ENCODE measurements around the gene BRD3.

Gene BRD3

DNA sequence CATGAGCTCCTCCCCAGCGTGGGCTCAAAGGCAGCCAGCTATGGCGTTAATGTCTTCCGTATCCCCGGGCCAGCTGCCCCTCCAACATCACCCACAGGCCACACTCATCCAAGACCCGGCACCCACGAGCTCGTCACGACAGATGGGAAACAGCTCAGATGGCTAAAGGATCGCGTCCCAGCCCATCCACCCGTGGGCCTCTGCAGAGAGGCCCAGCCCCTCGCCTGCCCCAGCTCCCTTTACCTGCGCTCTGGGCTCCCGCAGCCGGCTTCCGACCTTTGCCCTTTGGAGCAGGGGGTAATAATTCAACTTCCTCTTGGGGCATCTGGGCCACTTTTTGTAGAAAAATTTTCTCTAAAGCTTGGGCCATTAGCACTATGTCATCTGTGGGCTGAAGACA, 16.5 kb downstream of the BRD3 start:
- Histone ChIP-seq H3K4me3 (ENCODE audit: low read depth in 1 of 2, low read length in 2 of 2) (no peak overlapping the region), H3K27me3 (ENCODE audit: low read depth, low read length) (no peaks in the 10 kb centered on the region), H3K27ac (ENCODE audit: low read length) (no peak overlapping the region), H3K36me3 (ENCODE audit: control insufficient read depth in 1 of 2, insufficient read depth in 2 of 2, low read length in 2 of 2) (peaks cover 27 to 65% of the 10 kb centered on the region in 2 donors), H3K9me3 (ENCODE audit: control insufficient read depth in 1 of 2, low read length in 2 of 2) (no peaks in the 10 kb centered on the region), H3K4me1 (ENCODE audit: control insufficient read depth in 1 of 2, insufficient read depth in 2 of 2, low read length in 2 of 2) (peaks cover 10 to 15% of the 10 kb centered on the region in 2 donors)

DNA sequence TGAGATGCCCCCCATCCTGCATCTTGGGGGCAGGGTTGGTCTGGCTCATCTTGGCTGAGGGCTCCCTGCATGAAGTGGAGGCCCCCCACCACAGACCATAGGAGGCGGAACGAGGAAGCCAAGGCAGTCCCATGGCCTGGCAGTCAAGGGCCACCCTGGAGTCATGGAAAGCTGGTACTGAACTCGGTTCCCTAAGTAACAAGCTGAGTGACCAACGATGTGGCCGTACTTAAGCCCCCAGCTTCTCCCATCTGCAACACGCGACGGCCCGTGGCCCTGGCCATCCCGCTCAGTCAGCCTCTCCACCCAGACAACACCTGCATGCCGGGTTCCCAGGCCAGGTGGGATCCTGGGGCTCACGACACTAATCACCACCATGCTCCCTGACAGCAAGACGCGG, 17.1 kb downstream of the BRD3 start:
- Histone ChIP-seq H3K4me1 (ENCODE audit: control insufficient read depth in 1 of 2, insufficient read depth in 2 of 2, low read length in 2 of 2) (peaks cover 4 to 9% of the 10 kb centered on the region in 2 donors), H3K9me3 (ENCODE audit: control insufficient read depth in 1 of 2, low read length in 2 of 2) (no peaks in the 10 kb centered on the region), H3K27ac (ENCODE audit: low read length) (no peak overlapping the region), H3K36me3 (ENCODE audit: control insufficient read depth in 1 of 2, insufficient read depth in 2 of 2, low read length in 2 of 2) (peaks cover 27 to 70% of the 10 kb centered on the region in 2 donors), H3K4me3 (ENCODE audit: low read depth in 1 of 2, low read length in 2 of 2) (no peak overlapping the region), H3K27me3 (ENCODE audit: low read depth, low read length) (no peaks in the 10 kb centered on the region)

DNA sequence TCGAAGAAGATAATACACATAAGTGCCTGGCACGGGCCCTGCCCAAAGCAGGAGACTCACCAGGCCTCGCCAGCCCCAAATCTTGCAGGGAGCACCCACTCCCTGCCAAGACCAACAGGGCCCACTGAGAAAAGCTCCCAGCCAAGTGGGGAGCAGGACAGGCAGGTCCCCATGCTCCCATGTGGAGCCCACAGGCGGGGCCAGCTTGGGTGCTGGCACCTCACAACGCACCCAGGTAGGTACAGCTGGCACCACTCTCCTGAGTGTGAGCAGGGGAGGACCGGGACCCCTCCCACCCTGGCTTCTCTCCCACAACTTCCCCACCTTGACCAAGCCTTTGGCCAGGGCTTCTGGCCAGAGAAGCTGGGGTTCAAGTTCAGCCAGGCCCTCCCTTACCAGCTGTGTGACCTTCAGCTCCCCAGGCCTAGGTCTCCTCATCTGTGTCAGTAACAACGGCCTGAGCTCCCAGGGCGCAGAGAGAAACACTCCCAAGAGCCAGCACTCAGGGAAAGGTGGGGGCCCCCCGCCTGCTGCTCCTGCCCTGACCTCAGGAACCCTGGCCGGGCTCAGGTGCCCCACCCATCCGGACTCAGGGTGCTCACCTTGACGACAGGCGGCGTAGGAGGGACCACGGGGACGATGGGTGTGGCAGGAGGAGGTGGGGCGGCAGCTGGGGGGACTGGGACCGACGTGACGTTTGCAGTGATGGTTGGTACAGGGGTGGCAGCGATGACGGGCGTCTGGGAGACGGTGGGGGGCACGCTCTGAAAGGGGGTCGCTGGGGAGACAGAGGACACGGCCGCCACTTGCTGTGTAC, 17.8 kb downstream of the BRD3 start:
- H3K27me3 ChIP-seq (ENCODE audit: low read depth, low read length): no peaks in the 10 kb centered on the region
- peaks cover 0 to 2% of the 10 kb centered on the region in 2 donors for H3K4me1 ChIP-seq (ENCODE audit: control insufficient read depth in 1 of 2, insufficient read depth in 2 of 2, low read length in 2 of 2)
- H3K4me3 ChIP-seq (ENCODE audit: low read depth in 1 of 2, low read length in 2 of 2): no peak overlapping the region
- H3K36me3 ChIP-seq (ENCODE audit: control insufficient read depth in 1 of 2, insufficient read depth in 2 of 2, low read length in 2 of 2): peaks cover 27 to 78% of the 10 kb centered on the region in 2 donors
- H3K27ac ChIP-seq (ENCODE audit: low read length): no peak overlapping the region
- H3K9me3 ChIP-seq (ENCODE audit: control insufficient read depth in 1 of 2, low read length in 2 of 2): no peaks in the 10 kb centered on the region

DNA sequence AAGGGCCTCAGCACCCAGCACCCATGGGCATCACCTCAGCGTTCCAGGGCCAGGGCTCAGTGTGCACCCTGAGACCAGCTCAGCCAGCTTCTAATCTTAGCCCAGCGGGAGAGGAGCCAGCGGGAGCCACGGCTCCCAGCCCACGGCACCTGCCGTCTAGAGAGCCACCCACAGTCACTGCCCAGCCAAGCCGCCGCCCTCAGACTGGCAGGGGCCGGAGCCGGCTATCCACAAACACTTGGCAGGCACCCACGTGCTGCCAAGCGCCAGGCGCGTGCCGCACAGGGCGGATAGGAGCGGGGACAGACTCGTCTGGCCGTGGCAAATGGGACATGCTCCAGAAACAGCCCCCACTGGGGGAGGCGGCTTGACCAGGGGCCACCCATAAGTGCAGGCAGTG, 18.6 kb downstream of the BRD3 start:
- Histone ChIP-seq H3K9me3 (ENCODE audit: control insufficient read depth in 1 of 2, low read length in 2 of 2) (no peaks in the 10 kb centered on the region), H3K27me3 (ENCODE audit: low read depth, low read length) (no peaks in the 10 kb centered on the region), H3K36me3 (ENCODE audit: control insufficient read depth in 1 of 2, insufficient read depth in 2 of 2, low read length in 2 of 2) (peaks cover 35 to 85% of the 10 kb centered on the region in 2 donors), H3K4me1 (ENCODE audit: control insufficient read depth in 1 of 2, insufficient read depth in 2 of 2, low read length in 2 of 2) (no peaks in the 10 kb centered on the region), H3K4me3 (ENCODE audit: low read depth in 1 of 2, low read length in 2 of 2) (no peak overlapping the region), H3K27ac (ENCODE audit: low read length) (no peak overlapping the region)

DNA sequence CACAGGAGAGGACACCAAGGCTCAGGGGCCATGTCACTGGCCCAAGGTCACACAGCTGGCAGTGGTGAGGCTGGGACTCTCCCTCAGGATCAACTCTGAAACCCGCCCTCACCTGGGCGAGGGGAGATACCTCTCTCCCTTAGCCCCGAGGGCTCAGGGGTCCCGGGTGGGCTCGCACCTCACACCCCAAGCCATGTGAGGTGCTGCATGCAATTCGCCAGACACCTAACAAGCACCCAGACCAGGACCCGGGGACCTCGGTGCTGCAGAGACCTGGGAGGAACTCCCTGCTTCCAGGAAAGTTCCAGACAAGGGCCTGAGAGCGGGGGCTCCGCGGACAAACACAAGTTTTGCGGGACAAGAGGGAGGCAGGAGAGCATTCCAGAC, 19.3 kb downstream of the BRD3 start:
- Histone ChIP-seq H3K4me1 (ENCODE audit: control insufficient read depth in 1 of 2, insufficient read depth in 2 of 2, low read length in 2 of 2) (no peaks in the 10 kb centered on the region), H3K9me3 (ENCODE audit: control insufficient read depth in 1 of 2, low read length in 2 of 2) (no peaks in the 10 kb centered on the region), H3K27ac (ENCODE audit: low read length) (no peak overlapping the region), H3K27me3 (ENCODE audit: low read depth, low read length) (no peaks in the 10 kb centered on the region), H3K36me3 (ENCODE audit: control insufficient read depth in 1 of 2, insufficient read depth in 2 of 2, low read length in 2 of 2) (peaks cover 35 to 92% of the 10 kb centered on the region in 2 donors), H3K4me3 (ENCODE audit: low read depth in 1 of 2, low read length in 2 of 2) (no peak overlapping the region)

DNA sequence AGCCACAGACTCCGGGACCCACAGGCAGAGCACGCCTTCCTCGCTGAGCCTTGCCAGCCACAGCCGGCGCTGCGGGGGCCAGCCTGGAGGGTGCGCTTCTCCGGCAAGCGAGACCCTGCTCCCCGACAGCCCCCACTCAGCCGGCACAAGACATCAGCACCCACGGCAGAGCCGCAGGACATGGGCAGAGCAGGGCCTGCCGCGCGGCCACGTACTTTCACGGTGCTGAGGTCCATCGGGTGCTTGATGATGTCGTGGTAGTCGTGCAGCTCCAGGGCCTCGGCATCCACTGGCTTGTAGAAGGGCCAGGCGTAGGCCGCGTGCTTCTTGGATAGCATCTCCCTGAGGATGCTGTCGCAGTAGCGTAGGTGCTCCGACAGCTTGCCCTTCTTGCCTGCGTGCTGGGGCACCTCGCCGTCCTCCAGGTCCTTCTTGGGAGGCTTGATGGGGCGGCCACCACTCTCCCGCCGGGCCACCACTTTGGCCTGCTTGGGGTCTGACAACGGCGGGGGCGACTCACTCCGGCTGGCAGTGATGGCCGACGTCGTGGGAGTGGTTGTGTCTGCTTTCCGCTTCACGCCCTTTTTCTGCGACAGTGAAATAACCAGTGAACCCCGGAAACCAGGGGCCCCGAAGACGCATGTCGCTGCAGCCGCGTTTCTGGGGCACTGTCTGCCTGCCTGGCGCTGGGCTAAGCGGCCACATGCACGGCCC, 19.8 kb downstream of the BRD3 start:
- Histone ChIP-seq H3K4me3 (ENCODE audit: low read depth in 1 of 2, low read length in 2 of 2) (no peak overlapping the region), H3K9me3 (ENCODE audit: control insufficient read depth in 1 of 2, low read length in 2 of 2) (no peaks in the 10 kb centered on the region), H3K27ac (ENCODE audit: low read length) (no peak overlapping the region), H3K4me1 (ENCODE audit: control insufficient read depth in 1 of 2, insufficient read depth in 2 of 2, low read length in 2 of 2) (no peaks in the 10 kb centered on the region), H3K36me3 (ENCODE audit: control insufficient read depth in 1 of 2, insufficient read depth in 2 of 2, low read length in 2 of 2) (peaks cover 35 to 90% of the 10 kb centered on the region in 2 donors), H3K27me3 (ENCODE audit: low read depth, low read length) (no peaks in the 10 kb centered on the region)

DNA sequence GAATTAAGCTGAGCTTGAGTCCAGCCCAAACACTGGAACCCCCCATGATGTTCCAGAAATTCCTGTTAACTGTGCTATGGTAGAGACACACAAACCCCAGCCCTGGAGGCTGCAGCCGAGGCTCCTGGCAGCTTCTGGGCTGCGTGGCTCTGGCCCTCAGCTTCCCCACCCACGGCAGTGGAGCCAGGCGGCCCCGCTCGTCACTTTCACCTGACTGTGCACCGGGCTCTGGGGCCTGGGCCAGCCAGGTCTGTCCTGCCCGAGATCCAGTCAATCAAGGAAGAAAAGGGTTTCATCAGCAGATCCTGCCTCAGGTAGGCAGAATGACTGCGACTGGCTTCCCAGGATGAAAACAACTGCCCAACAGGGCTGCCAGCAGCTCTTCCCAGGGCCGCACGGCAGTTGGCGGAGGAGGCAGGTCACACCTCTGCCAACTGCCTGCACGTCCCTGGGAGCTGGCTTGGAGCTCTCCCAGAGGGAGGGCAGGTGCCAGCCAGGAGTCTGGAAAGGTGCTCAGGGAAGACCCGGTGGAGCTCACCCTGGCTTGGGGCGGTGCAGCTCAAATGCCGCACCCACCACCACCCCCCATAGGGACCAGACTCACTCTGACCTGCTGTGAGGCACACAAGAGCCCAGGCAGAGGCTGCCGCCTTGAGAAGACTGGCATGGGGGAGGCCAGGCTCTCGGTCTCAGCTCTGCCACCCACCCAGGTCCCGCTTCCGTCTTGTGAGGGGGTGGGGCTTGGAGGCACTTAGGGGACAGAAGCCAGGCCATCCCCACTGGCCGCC, 20.7 kb downstream of the BRD3 start:
- no peaks in the 10 kb centered on the region for H3K27me3 ChIP-seq (ENCODE audit: low read depth, low read length)
- no peak overlapping the region for H3K4me3 ChIP-seq (ENCODE audit: low read depth in 1 of 2, low read length in 2 of 2)
- no peaks in the 10 kb centered on the region for H3K4me1 ChIP-seq (ENCODE audit: control insufficient read depth in 1 of 2, insufficient read depth in 2 of 2, low read length in 2 of 2)
- peaks cover 28 to 81% of the 10 kb centered on the region in 2 donors for H3K36me3 ChIP-seq (ENCODE audit: control insufficient read depth in 1 of 2, insufficient read depth in 2 of 2, low read length in 2 of 2)
- no peak overlapping the region for H3K27ac ChIP-seq (ENCODE audit: low read length)
- no peaks in the 10 kb centered on the region for H3K9me3 ChIP-seq (ENCODE audit: control insufficient read depth in 1 of 2, low read length in 2 of 2)

DNA sequence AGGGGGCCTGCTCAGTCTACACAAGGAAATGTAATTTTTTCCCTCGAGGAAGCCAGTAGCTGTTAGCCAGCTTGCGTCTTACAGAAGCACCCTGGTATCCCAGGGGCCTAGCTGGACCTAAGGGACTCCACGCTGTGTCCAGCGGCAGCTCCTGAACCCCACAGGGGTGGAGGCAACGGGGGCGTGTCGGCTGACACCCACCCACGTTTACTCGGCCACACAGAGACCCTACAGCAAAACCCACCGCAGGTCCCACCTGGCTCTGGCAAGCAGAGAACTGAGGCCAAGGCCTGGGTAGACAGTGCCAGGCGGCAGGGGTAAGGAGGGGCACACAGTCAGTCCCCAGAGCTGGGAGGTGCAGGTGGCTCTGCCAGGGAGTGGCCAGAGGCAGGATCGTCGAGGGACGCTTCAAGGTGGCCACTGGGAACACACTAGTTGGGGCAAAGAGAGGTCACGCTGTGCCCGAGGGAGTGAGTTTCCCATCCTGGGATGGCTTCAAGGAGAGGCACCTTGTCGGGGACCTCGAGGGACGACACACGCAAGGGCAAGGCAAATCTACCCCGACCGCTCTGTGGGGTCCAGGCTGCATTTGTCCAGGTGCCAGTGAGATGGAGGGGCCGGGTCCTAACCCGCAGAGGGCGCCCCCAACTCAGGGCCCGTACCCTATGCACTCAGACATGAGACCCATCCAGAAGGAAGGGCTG, 21.8 kb downstream of the BRD3 start:
- Histone ChIP-seq H3K27ac (ENCODE audit: low read length) (no peak overlapping the region), H3K36me3 (ENCODE audit: control insufficient read depth in 1 of 2, insufficient read depth in 2 of 2, low read length in 2 of 2) (peaks cover 22 to 82% of the 10 kb centered on the region in 2 donors), H3K27me3 (ENCODE audit: low read depth, low read length) (no peaks in the 10 kb centered on the region), H3K4me1 (ENCODE audit: control insufficient read depth in 1 of 2, insufficient read depth in 2 of 2, low read length in 2 of 2) (peaks cover 0 to 5% of the 10 kb centered on the region in 2 donors), H3K9me3 (ENCODE audit: control insufficient read depth in 1 of 2, low read length in 2 of 2) (no peaks in the 10 kb centered on the region), H3K4me3 (ENCODE audit: low read depth in 1 of 2, low read length in 2 of 2) (no peak overlapping the region)

DNA sequence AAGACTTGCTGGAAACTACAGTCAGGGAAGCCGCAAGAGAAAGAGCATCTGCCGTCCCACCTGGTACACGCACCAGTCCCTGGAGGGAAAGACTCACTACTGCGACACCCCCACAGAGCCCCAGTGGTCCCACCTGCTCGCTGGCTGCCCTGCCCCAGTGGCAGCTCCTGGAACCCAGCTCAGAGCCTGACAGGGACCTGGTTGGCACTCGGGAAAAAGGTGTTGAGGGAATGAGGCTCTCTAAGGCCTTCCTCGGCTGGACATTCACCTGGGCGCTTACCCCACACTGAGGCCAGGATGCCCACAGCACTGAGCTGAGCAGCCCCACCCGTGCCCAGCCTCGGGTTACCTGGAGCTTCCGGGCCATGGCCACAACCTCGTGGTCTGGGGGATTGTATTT, 22.9 kb downstream of the BRD3 start:
- Histone ChIP-seq H3K27ac (ENCODE audit: low read length) (no peak overlapping the region), H3K4me1 (ENCODE audit: control insufficient read depth in 1 of 2, insufficient read depth in 2 of 2, low read length in 2 of 2) (peaks cover 0 to 9% of the 10 kb centered on the region in 2 donors), H3K9me3 (ENCODE audit: control insufficient read depth in 1 of 2, low read length in 2 of 2) (no peaks in the 10 kb centered on the region), H3K4me3 (ENCODE audit: low read depth in 1 of 2, low read length in 2 of 2) (no peak overlapping the region), H3K36me3 (ENCODE audit: control insufficient read depth in 1 of 2, insufficient read depth in 2 of 2, low read length in 2 of 2) (peaks cover 18 to 81% of the 10 kb centered on the region in 2 donors), H3K27me3 (ENCODE audit: low read depth, low read length) (no peaks in the 10 kb centered on the region)

DNA sequence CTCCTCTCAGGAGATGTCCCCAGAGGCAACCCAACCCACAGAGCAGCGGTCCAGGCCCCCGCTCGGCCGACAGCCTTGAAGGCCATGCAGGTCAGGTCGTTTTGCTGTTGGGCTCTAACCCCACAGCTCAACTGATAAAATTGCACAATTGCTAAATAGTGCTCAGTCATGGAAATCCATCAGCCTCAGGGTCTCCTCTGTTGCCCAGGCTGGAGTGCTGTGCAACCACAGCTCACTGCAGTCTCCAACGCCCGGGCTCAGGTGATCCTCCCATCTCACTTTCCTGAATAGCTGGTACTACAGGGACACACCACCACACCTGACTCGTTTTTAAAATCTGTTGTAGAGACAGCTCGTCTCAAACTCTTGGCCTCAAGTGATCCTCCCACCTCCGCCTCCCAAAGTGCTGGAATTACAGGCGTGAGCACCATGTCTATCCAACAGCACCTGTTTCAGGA, 24.3 kb downstream of the BRD3 start:
- no peak overlapping the region for H3K27ac ChIP-seq (ENCODE audit: low read length)
- H3K4me3 ChIP-seq (ENCODE audit: low read depth in 1 of 2, low read length in 2 of 2): no peak overlapping the region
- no peaks in the 10 kb centered on the region for H3K9me3 ChIP-seq (ENCODE audit: control insufficient read depth in 1 of 2, low read length in 2 of 2)
- H3K36me3 ChIP-seq (ENCODE audit: control insufficient read depth in 1 of 2, insufficient read depth in 2 of 2, low read length in 2 of 2): peaks cover 25 to 81% of the 10 kb centered on the region in 2 donors
- H3K27me3 ChIP-seq (ENCODE audit: low read depth, low read length): no peaks in the 10 kb centered on the region
- H3K4me1 ChIP-seq (ENCODE audit: control insufficient read depth in 1 of 2, insufficient read depth in 2 of 2, low read length in 2 of 2): peaks cover 0 to 9% of the 10 kb centered on the region in 2 donors

DNA sequence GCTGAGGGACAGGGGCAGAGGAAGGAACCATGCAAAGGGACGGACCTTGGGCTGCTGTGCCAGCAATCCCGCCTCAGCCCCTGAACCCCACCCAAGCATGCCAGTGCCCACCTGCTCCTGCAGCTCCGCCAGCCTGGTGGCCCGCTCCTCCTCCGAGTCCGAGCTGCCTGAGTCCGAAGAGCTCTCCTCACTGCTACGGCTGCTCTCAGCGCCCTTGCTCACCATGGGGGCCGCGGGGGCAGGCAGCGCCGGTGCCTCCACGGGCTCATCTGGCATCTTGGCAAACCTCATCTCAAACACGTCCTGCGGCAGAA, 26.2 kb downstream of the BRD3 start:
- H3K9me3 ChIP-seq (ENCODE audit: control insufficient read depth in 1 of 2, low read length in 2 of 2): no peaks in the 10 kb centered on the region
- H3K36me3 ChIP-seq (ENCODE audit: control insufficient read depth in 1 of 2, insufficient read depth in 2 of 2, low read length in 2 of 2): peaks cover 22 to 77% of the 10 kb centered on the region in 2 donors
- H3K27ac ChIP-seq (ENCODE audit: low read length): no peak overlapping the region

More for the DNA sequence above, 26.2 kb downstream of the BRD3 start:
- Histone ChIP-seq H3K27me3 (ENCODE audit: low read depth, low read length) (no peaks in the 10 kb centered on the region), H3K4me3 (ENCODE audit: low read depth in 1 of 2, low read length in 2 of 2) (no peak overlapping the region), H3K4me1 (ENCODE audit: control insufficient read depth in 1 of 2, insufficient read depth in 2 of 2, low read length in 2 of 2) (peaks cover 0 to 9% of the 10 kb centered on the region in 2 donors)

Data from muscle layer of duodenum (tissue), 2 donors.